Adrenal gland (tissue), 5 donors: Measurements from ENCODE around the gene WDHD1.

Experiments
- POLR2A ChIP-seq, 2 donors: fragments of 450-650 bp; IDR thresholded peaks; one replicate each; pipeline ENCODE4 v1.6.1; 2017; ENCODE audit warnings: antibody characterized with exemption in 2 of 2, mild to moderate bottlenecking in 2 of 2, moderate library complexity in 1 of 2
- TF ChIP-seq, protein P1 (sequence below), 6 experiments: fragments of 450-650 bp in 4 of 6; fragments of 200-600 bp in 2 of 6; sonication (generic) in 1 of 6; IDR thresholded peaks; 1 replicate in 5 of 6; 2 replicates in 1 of 6; pipeline versions ENCODE4 v1.5.1 to v1.8.0; 2016 to 2021; ENCODE audit warnings: antibody characterized with exemption in 6 of 6, mild to moderate bottlenecking in 2 of 6, moderate library complexity in 1 of 6
- donor health status: DM: no; HTN: no; CAD: no.

DNA sequence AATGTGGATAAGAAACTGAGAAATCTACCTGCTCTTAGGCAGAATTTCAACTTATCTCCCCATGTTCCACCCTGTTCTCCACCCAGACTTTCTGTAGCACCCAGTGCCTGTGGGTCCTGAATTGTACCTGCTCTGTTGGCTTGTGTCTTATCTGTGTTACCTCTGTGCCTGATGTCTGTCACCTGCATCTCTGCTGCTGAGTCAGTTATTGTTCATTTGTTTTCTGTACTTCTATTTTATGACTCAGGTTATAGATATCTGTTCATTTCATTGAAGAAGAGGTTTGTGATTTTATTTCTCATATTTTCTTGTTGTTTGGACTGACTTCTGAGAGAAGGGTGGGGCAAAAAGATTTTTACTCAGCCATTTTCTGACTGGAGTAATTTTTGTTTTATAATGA is 11.8 kb upstream of the WDHD1 start:
- TF ChIP-seq POLR2A (IDR thresholded peaks at IDR 0.05) = no peak
- TF ChIP-seq, protein P1, sequence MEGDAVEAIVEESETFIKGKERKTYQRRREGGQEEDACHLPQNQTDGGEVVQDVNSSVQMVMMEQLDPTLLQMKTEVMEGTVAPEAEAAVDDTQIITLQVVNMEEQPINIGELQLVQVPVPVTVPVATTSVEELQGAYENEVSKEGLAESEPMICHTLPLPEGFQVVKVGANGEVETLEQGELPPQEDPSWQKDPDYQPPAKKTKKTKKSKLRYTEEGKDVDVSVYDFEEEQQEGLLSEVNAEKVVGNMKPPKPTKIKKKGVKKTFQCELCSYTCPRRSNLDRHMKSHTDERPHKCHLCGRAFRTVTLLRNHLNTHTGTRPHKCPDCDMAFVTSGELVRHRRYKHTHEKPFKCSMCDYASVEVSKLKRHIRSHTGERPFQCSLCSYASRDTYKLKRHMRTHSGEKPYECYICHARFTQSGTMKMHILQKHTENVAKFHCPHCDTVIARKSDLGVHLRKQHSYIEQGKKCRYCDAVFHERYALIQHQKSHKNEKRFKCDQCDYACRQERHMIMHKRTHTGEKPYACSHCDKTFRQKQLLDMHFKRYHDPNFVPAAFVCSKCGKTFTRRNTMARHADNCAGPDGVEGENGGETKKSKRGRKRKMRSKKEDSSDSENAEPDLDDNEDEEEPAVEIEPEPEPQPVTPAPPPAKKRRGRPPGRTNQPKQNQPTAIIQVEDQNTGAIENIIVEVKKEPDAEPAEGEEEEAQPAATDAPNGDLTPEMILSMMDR (IDR thresholded peaks at IDR 0.05) = no peak
